ENCODE results near the gene LHFPL6.

DNA sequence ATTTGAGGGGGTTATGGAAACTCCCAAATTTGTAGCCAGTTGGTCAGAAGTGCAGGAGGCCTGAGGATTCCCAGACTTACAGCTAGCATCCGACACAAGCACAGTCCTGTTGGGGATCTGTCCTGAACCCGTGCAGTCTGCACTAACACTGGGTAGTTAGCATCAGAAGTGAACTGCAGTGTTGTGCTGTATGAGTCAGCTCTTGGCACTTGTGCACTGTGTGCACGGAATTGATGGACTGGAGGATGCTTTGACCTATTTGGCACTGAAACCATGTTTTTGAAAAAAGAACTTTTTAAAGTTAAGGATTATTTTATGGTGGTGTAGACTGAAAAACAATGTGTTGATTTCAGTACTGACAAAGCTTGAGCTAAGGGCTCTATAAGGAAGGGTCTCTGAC is 285.7 kb downstream of the LHFPL6 start:
- TF ChIP-seq, protein P1, sequence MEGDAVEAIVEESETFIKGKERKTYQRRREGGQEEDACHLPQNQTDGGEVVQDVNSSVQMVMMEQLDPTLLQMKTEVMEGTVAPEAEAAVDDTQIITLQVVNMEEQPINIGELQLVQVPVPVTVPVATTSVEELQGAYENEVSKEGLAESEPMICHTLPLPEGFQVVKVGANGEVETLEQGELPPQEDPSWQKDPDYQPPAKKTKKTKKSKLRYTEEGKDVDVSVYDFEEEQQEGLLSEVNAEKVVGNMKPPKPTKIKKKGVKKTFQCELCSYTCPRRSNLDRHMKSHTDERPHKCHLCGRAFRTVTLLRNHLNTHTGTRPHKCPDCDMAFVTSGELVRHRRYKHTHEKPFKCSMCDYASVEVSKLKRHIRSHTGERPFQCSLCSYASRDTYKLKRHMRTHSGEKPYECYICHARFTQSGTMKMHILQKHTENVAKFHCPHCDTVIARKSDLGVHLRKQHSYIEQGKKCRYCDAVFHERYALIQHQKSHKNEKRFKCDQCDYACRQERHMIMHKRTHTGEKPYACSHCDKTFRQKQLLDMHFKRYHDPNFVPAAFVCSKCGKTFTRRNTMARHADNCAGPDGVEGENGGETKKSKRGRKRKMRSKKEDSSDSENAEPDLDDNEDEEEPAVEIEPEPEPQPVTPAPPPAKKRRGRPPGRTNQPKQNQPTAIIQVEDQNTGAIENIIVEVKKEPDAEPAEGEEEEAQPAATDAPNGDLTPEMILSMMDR (IDR thresholded peaks at IDR 0.05), result no peak
- no peak for TF ChIP-seq POLR2AphosphoS5 (IDR thresholded peaks at IDR 0.05; ENCODE audit: insufficient read depth in 1 of 2, low read depth in 1 of 2)
- TF ChIP-seq POLR2A (IDR thresholded peaks at IDR 0.05), result no peak

All from vagina (tissue), 2 donors.